ENCODE data around the gene THSD4.

THSD4 gene

DNA sequence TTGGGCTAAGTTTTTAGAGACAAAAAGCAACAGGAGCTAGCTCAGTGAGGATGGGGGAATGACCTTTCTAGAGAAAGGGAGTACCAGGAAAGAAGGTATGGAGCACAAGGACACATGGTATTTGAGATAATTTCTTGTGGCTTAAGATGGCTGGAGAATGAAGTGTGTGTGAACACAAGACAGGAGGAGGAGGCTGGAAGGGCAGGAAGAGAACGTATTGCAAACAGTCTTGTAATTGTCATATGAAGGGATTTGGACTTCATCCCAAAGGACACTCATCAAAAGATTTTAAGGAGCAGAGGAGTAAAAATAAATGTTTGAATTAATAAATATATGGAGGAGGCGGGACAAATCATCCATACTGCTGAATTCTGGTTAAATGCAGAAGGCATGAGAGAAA is 426.5 kb downstream of the THSD4 start:
- DNase-seq (ENCODE audit: low read depth in 2 of 2) = no peak

DNA sequence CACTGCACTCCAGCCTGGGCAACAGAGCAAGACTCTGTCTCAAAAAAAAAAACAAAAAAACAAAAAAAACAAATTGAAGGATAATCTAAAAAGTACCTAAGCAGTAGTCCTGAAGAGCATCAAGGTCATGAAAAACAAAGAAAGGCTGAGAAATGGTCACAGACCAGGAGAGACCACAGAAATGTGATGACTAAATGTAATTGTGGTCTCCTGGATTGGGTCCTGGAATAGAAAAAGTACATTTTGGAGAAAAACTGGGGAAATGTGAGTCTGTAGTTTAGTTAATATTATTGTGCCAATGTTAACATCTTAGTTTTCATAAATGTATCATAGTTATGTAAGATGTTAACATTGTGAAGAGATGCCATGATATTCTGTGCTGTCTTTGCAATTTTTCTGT is 427.6 kb downstream of the THSD4 start:
- DNase-seq (ENCODE audit: low read depth in 2 of 2) = no peak

GRCh38 chr15:71543413-71543812 is 428.1 kb downstream of the THSD4 start:
- no peak for DNase-seq (ENCODE audit: low read depth in 2 of 2)

GRCh38 chr15:71545223-71545760 is 430.0 kb downstream of the THSD4 start:
- DNase-seq (ENCODE audit: low read depth in 2 of 2) = no peak

GRCh38 chr15:71545923-71546322 is 430.7 kb downstream of the THSD4 start:
- DNase-seq (ENCODE audit: low read depth in 2 of 2) = no peak

- no peak for DNase-seq (ENCODE audit: low read depth in 2 of 2)
Measured at GRCh38 chr15:71547011-71547410, 431.7 kb downstream of the THSD4 start.

DNA sequence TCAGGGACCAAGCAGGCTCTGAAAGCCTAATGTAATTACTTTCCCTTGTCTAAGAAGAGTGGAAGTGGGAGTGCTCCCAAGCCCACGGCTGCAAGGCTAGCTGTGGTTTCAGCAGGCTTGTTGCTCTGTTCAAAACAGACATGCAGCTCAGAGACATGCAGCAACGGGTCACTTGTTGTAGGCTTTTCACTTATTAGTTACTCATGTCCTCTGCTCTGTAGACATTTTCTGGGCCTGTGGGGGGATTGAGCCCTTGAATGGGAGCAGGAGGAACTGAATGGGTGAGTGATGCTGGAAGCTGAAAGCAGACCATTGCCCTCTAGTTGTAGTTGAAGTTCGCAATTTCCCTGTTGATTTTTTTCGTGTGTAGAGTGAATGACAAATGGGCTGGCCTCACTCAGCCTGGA is 433.1 kb downstream of the THSD4 start:
- no peak for DNase-seq (ENCODE audit: low read depth in 2 of 2)

- DNase-seq (ENCODE audit: low read depth in 2 of 2) = no peak
Measured at GRCh38 chr15:71549091-71549490, 433.8 kb downstream of the THSD4 start.

GRCh38 chr15:71549697-71550096 is 434.4 kb downstream of the THSD4 start:
- DNase-seq (ENCODE audit: low read depth in 2 of 2) = no peak

- DNase-seq (ENCODE audit: low read depth in 2 of 2) = no peak
Measured at GRCh38 chr15:71551566-71551965, 436.3 kb downstream of the THSD4 start.

DNA sequence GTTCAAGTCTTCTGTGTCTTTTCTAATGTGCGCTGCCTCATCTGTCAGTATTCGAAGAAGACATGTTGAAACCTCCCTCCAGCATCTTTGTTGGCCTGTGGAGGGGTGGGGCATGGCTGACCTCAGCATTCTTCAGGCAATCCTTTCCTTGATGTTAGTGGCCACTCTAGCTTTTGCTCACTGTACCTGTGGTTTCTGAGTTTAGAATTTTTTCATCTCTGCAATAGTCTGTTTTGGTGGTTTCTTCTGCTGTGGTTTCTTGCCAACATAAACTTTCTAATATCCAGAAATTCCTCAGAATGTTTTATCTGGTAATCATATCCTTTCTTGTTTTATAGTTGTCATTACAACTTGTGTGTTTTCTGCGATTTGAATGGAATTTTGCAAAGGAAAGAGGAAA is 443.8 kb downstream of the THSD4 start:
- DNase-seq (ENCODE audit: low read depth in 2 of 2) = no peak

DNA sequence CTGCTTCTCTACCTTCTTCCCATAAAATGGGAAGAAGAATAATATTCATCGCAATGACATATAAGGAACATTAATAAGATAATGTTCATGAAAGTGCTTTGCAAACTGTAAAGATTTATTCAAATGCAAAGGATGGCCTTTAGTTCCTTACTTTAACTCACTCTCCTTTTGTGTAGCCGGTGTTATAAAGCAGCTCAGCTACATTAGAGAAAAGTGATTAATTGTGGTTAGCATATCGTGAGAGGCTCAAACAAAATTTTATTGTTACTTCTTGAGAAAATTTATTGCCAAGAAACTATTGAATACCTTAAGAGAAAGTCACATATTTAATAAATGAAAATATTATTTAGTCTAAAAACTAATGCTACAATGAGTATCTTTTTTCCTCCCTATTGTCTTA is 444.3 kb downstream of the THSD4 start:
- DNase-seq (ENCODE audit: low read depth in 2 of 2) = no peak

DNA sequence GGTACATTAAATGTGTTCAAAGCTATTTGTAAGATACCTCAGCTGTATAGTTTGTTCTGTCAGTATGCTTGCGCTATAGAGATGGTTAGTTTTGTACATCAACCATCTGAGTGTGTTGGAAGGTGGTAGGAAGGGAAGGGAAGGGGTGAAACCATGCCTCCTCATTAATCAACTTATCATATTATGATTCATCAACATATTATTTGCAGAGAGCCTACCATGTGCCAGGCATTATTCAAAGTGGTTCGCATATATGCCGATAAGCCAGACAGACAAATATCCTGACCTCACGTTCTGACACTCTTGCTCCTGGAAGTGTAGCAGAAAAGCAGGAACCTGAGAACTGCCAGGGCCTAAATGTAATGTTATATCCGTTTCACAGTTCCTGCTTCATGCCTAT is 447.0 kb downstream of the THSD4 start:
- no peak for DNase-seq (ENCODE audit: low read depth in 2 of 2)

DNA sequence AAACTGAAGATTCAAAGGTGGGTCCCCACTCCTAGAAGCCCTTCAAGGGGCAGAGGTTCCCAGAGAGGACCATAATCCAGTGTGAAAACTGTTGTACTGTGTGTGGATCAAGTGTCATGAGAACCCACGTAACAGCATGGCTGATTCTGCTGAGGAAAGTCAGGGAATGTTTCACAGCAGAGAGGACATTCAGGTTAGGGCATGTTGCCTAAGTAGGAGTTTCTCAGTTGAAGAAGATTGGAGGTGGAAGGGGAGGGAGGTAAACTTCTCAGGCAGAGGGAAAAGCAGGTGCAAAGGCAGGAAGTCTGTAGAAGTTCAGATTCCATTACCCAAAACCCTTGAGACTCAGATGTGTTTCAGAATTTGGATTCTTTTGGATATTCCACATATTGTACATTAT is 448.9 kb downstream of the THSD4 start:
- DNase-seq (ENCODE audit: low read depth in 2 of 2) = no peak

GRCh38 chr15:71565006-71565405 is 449.7 kb downstream of the THSD4 start:
- DNase-seq (ENCODE audit: low read depth in 2 of 2) = no peak

- no peak for DNase-seq (ENCODE audit: low read depth in 2 of 2)
Measured at GRCh38 chr15:71565631-71566160, 450.4 kb downstream of the THSD4 start.

- DNase-seq (ENCODE audit: low read depth in 2 of 2) = no peak
Measured at GRCh38 chr15:71566226-71566625, 451.0 kb downstream of the THSD4 start.

- no peak for DNase-seq (ENCODE audit: low read depth in 2 of 2)
Measured at GRCh38 chr15:71567173-71567572, 451.9 kb downstream of the THSD4 start.

DNA sequence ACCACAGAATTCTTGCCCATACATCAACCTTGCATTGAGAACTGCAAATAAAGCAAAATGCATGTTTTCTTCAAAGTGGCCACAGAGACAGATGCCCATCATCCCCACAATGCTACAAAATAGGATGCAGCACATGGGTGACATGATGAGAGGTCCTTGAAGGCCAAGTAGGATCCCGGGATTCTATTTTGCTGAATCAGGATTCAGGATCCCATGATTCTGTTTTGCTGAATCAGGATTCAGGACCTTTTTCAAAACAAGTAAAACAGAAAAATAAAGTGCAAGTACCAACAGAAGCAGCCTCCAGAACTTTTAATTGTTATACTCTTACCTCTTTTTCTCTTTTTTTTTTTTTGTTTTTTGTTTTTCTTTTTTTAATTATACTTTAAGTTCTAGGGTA is 453.0 kb downstream of the THSD4 start:
- DNase-seq (ENCODE audit: low read depth in 2 of 2) = no peak

DNA sequence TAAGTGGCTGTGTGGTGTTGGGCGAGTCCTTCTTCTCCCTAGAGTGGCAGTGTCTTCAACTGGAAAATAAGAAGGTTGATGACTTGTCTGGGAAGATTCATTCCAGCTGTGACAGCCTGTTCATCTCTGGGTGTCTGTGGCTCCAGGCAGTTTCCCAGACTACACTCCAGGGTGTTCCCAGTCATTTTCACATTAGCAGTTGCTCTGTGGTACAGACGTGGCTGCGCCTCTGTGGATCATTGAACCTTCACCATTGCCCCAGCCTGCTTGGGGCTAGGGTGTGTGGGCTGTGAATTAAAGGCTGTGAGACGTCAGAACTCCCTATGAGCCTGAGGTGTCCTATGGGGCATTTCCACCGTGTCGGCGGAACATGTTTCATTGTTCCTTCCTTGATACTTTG is 455.5 kb downstream of the THSD4 start:
- DNase-seq (ENCODE audit: low read depth in 2 of 2) = no peak

- DNase-seq (ENCODE audit: low read depth in 2 of 2) = no peak
Measured at GRCh38 chr15:71571641-71572040, 456.4 kb downstream of the THSD4 start.

DNA sequence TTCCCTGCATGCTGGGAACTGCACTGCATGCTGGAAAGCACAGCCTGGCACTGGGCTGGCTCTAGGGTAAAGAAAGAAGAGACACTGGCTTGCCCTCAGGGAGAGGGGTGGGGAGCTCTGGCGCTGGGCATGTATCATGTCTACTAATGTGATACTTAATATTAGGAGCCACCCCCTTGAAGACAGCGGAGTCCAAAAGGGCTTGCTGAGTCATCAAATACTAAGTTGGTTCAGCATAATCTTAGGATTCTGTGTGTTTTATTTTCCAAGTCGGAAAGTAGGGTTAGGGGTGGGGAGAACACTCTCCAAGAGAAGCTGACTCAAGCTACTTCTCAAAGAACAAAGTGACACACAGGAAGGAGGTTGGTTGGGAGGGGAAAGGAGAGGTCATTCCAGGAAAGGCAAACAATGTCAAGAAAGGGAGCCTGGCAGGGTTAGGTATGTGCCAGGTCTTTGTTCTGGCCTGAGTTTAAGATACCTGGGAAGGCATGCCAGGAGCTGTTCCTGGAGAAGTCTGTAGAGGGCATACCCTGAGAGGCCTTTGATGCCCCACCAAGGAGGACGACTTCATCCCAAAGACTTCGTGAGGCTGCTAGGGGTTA is 457.3 kb downstream of the THSD4 start:
- DNase-seq (ENCODE audit: low read depth in 2 of 2) = no peak

DNA sequence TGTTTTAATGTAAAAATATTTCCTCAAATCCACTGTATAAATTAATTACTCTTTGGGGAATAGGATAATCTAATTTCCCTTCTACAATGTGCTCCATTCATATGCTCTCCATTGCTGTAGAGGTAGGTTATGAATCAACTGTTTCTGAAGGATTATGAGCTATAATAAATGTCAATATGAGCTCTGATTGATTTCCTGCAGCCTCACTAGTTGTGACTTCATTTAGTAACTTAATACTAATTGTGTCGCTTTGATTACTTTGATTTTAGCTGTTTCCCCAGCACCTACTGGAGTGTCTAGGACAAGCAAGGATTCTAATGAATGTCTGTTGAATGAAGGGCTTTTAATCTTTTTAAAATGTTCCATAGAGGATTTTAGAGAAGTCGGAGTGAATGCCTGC is 458.3 kb downstream of the THSD4 start:
- no peak for DNase-seq (ENCODE audit: low read depth in 2 of 2)

- no peak for DNase-seq (ENCODE audit: low read depth in 2 of 2)
Measured at GRCh38 chr15:71575474-71576045, 460.3 kb downstream of the THSD4 start.
